GM21528 (cell line): Measurements from ENCODE around the gene GNG7.
"Not testable (repeated sequence)": the region's sequence is repeated elsewhere in the genome, so short reads cannot be mapped to it uniquely, and the experiment has no call there.

Experiments used
- ATAC-seq: cut with Tn5 transposase; IDR thresholded peaks from one replicate; pipeline ENCODE4 v1.9.1; 2021; ENCODE audit warnings: mild to moderate bottlenecking, moderate library complexity; ENCODE audit not compliant: unreplicated experiment, low FRiP score

Gene GNG7

DNA sequence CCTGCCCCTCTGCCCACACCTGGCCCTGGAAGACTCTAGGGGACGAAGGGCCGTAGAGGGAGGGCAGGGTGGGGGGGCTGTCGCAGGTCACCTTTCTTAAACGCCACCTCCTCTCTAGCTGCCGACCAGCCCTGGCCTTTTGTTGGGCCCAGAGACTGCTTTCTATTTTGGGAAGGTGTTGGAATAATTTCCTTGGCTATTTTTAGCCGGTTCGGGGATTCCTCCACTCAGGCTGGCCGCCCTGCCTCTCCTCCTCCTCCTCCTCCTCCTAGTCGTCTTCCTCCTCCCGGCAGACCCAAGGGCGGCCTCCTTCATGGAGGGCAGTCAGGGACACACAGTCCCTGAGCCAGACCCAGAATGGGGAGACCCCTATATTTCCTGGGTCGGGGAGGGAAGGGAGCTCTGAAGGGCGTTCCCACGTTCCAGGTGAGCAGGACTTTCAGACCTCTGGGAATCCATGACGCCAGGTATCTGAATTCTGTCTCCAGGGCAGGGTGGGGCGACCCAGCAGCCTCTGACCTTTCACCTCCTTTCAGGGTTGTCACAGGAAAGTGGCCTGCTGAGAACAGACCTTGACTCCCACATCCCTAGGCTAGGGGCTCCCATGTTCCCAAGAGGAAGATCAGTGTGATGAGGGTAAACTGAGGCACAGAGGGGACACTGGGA, 206.7 kb downstream of the GNG7 start:
- no peak for ATAC-seq

DNA sequence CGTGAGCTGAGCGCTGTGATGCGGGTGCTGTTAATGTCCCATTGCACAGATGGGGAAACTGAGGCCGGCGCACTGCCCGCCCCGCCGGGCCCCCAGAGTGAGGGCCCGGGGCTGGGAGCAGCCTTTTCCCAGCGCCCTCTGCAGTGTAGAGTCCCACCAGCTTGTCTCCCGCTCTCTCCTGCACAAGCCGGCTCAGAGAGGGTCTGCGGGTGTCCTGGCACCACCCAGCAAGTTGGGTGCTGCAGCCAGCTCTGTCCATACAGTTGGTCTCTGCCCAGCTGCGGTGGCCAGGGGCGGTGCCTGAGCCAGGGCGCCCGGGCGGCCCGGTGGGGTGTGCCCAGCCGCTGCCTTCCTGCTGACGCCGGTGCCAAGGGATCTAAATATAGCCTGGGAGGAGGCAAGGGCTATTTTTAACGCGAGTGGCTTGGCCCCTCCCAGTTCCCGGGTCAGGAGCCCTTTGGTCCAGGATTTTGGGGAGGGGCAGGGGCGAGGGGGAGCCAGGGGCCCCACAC, 207.3 kb downstream of the GNG7 start:
- ATAC-seq: no peak

DNA sequence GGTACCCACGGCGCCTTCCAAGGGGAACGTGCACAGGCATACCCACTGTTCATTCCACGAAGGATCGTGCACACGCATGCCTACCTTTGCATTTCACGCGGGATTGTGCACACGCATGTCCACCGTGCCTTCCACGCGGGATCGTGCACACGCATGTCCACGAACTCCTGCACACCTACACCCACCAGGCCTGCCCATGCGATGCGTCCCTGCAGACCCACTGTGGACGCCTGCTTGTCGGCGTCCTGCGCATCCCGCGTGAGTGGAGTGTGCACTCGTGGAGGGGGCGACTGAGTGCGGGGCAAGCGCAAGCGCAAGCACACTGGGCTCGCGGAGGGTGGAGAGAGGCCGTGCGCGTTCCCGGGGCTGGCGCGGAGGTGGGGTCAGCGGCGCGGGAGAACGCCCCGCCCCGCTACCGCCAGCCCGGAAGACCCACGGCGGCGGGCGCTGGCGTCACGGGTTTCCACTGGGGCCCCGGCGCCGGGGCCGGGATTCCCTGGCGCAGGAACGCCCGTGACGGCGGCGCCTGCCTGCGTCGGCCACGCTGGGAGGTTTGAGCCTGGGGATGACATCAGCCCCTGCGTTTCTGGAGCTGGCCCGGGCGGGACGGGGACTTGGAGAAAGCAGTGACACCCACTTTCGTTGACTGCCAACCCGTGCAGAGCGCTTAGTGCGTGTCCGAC, 207.9 kb downstream of the GNG7 start:
- ATAC-seq: no peak

DNA sequence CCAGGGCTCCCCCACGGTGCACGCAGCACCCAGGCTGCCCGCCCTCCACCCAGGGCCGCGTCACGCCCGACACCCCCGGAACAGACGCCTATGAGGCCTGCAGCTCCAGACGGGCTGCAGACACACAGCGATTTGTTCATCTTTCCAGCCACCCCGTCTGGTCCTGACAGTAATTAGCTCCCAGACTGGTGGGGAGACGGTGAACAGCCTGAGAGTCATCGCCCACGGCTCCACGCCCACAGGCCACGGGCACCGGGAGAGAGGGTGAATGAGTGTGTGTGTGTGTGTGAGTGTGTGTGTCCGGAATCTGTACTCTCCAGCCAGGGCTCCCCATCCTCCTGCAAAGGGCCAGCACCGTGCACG, 208.4 kb downstream of the GNG7 start:
- ATAC-seq: no peak

DNA sequence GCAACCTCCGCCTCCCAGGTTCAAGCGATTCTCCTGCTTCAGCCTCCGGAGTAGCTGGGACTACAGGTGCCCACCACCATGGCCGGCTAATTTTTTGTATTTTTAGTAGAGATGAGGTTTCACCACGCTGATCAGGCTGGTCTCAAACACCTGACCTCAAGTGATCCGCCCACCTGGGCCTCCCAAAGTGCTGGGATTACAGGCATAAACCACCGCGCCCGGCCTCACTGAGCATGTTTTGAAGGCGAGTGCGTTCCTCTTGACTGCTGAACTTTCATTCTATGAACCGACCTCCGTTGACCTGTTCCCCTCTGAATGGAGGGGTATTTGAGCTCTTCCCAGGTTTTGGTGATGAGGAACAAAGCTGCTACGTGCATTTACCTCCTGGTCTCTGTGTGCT, 209.0 kb downstream of the GNG7 start:
- not testable (repeated sequence) for ATAC-seq

DNA sequence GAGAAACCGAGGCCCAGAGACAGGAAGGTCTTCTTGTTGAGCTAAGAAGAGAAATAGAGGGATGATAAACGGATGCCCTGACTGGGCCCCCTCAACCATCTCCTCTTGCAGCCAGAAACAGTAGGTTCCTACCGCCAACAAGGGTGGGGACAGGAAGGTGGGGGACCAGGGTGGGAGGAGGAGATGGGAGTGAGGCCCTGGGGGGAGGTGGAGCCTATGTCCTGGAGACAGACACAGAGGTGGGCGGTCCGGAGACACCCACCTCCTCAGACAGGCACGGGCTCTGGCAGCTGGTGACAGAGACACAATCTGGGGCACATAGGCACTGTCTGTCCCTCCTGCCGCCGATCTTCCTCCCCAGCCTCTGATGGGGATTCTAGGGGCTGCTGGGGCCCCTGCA, 209.6 kb downstream of the GNG7 start:
- ATAC-seq: no peak

DNA sequence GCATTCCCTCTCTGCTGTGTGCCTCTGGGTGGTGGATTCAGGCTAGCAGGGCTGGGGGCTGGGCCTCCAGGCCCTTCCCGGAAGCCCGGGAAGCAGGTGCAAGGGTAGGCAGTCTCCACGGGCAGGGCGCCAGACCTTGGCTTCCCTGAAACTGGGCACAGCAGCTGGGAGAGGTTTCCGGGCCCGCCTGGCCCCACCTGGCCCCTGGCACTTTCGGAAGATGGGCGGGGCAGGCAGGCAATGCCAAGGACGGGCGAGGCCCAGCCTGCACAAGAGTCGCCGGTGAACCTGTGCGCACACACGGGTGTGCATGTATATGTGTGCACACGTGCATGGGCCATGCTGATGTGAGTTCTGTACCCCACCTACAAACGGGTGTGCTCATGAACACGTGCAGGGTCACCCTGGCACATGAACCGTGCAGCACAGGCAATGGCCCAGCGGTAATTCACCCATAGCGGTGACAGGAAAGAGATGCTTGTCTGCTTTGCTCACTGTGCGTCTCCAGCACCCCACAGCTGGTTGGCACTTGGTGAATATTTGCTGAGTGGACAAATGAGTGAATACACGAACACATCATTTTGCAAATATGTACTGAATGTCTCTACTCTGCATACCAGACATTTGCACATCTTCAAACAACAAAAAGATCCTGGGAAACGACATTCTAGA, 211.2 kb downstream of the GNG7 start:
- ATAC-seq: no peak

DNA sequence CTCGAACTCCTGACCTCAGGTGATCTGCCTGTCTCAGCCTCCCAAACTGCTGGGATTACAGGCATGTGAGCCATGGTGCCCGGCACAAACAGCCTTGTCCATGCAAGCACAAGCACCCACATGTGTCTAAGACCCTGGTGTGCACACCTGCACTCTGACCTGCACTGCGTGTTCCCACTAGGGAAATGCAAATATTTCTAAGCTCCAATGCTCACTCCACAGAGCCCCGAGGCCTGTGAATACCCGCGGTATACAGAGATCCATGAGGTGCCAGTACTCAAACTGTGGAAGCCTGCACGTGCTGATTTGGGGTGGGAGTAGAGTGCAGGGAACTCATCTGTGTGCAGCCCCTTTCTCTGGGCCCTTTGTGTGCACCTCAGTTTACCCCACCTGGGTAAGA, 211.8 kb downstream of the GNG7 start:
- no peak for ATAC-seq

DNA sequence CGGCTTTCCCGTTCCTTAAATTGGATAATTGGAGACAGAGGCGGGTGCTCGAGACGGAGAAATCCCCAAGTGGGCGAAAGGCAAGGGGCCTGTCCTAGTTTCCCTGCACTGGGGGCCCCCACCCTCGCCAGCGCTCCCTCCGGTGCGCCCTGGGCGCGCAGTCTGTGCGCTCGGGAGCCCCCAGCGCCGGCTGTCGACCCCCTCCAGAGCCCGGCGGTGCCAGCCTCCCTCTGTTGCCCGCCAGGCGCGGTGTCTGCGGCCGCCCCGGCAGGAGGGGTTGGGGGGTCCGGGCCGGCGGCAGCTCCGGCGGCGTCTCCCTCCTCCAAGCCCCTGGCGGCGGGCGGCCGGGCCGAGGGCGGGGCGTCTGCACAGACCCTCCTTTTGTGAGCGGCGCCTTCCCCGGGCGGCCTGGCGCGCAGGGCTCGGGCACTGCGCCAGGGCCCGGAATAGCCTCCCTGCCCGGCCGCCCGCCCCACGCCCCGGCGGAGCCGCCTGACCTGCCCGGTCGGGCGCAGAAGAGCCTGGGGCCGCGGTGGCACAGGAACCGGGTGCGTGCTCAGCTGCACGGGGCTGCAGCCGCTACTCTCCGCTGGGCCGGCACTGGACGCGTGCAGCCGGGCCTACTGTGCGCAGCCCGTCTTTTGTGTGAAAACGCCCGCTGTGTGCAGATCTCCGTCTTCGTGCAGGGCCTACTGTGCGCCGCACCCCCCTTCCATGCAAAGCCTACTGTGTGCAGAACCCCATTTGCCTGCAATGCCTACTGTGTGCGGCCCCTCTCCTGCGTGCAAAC, 213.4 kb downstream of the GNG7 start:
- no peak for ATAC-seq

DNA sequence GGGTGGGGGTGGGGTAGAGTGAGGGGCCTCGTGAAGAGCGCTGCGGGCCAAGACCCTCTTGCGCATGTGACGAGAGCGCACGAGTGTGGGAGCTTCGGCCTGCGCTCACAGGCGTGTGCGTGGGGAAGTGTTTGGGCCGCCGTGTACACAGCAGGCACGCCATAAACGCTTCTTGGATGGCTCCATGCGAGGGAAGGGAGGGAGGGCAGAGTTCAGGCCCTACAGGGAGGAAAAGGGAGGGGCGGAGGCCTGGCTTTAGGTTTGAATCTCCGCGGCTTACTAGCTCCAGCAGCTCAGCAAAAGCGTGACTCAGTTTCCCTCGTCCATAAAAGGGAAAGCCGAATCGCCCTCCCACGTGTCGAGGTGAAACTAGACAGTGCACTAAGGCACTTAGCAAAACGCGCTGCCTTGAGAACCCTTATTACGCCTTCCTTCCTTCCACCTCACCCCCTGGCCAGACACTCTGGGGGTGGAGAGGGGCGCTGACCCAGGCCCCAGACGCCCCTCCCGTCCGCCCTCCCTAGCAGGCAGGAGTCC, 214.0 kb downstream of the GNG7 start:
- ATAC-seq: no peak

DNA sequence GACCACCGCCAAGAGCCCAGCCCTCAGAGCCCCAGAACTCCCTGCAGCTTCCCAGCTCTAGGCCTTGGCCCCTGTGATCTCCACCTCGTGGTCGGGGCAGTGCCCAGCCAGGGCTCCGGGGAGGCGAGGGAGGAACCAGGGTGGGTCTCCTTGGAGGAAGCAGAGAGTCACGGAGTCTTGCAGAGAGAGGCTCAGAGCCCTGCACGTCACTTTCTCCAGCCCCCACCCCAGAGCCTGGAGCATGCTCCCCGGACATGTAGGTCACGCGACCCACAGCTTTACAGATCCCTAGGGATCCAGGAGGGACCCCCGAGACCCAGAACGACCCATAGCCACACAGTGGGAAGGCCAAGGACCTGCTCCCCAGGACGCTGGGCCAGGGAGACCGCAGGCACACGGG, 214.7 kb downstream of the GNG7 start:
- no peak for ATAC-seq

DNA sequence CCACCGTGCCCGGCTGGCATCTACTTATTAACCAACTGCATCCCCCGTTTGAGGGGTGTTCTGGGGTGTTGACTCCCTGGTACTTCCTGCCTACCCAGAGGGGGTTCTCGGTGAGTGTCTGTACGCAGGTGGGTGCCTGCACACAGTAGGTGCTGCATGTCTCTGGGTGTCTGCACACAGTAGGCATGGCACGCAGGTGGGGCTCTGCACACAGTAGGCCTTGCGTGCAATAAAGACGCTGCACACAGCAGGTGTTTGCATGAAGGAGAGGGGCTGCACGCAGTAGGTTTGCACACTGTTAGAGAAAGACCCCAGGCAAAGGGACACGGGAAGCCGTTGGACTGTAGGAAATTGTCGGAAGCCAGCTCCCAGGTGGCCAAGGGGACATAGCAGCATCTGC, 215.4 kb downstream of the GNG7 start:
- no peak for ATAC-seq

DNA sequence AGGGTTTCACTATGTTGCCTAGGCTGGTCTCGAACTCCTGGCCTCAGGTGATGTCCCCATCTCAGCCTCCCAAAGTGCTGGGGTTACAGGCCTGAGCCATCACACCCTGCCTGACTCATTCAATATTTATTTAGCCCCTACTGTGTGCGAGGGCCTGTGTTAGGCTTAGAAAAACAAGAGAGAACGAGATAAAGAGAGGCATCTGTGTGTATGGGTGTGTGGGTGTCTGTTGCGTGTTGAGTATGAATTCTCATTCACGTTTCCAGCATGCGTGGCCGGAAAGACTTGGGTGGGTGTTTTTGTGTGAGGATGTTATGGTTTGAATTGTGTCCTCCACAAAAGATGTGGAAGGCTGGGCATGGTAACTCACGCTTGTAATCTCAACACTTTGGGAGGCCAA, 217.1 kb downstream of the GNG7 start:
- no peak for ATAC-seq

DNA sequence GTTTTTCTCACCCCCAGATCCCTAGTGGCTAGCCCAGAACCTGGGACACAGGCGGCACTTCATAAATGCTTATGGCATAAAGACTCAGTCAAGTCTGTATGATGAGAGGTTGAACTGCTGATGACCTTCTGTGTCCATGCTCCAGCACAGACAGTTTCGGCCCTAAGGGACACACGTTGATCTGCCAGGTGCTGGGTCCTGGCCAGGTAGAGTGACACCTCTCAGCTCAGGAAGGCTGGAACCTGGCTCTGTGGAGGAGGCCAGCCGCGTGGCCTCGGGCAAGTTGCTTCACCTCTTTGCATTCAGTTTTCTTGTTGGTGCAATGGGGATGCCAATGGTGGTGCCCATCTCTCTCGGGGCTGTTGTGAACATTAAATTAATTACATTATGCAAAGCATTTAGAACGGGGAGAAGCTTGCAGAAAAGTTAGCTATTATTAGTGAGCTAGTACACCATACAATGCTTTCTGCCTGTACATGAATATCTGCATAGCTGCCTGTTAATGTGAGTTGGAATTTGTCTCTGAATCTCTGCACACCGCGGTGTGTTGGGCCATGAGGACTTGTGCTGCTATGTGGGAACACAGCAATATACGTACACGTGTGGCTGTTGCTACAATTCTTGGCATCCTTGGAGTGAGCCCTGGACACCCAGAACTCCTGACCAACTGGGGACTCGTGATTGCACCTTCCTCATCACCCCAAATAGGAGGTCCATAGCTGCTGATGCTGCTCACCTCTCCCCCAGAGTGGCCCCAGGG, 218.1 kb downstream of the GNG7 start:
- no peak for ATAC-seq

DNA sequence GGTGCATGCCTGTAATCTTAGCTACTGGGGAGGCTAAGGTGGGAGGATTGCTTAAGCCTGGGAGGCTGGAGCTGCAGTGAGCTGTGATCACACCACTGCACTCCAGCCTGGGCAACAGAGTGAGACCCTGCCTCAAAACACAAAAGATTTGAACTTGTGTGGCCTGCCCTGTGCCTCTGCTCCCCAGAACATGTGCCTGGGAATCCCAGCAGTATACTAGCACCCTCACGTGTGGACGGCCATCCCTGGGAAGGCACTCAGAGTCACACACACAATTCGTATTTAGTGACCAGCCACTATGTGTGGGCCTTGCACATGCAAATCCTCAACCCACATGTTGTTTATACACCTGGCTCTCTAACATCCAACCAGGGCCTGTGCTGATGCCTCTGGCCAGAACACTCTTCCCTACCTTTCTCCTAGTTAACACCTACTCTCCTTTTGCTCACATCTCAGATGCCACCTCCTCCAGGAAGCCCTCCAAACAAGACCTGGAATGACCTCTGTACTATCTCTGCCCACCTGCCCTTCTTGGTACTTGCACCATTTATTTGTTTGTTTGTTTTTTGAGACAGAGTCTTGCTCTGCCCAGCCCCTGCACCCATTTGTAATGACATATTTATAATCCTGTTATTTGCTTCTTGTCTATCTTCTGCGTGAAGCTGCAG, 218.9 kb downstream of the GNG7 start:
- ATAC-seq: no peak

DNA sequence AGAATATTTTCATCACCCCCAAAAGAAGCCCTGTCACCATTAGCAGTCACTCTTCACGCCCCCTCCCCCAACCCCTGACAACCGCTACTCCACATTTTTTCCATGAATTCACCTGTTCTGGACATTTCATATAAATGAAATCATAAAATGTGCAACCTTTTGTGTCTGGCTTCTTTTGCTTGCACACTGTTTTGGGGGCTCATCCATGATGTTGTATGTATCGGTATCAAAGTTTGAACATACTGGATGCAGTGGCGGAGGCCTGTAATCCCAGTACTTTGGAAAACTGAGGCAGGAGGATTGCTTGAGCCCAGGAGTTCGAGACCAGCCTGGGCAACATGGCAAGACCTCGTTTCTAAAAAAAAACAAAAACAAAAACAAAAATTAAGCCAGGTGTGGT, 219.4 kb downstream of the GNG7 start:
- ATAC-seq: no peak

DNA sequence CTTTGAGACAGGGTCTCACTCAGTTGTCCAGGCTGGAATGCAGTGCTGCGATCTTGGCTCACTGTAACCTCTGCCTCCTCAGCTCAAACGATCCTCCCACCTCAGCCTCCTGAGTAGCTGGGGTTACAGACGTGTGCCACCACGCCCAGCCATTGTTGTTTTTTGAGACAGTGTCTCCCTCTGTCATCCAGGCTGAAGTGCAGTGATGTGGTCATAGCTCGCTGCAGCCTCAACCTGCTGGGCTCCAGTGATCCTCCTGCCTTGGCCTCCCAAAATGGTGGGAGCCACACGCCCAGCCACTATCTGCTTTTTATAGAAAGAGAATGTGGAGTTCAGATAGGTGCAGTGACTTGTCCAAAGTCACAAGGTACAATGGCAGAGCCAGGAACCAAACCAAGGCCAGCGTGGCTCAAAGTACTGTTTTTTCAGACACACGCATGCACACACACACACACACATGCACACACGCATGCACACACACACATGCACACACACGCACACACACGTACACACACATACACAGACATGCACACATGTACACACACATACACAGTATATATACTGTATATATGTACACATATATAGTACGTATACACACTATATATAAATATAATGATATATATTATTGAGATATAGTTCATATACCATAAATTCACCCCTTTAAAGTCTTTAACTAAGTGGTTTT, 220.0 kb downstream of the GNG7 start:
- ATAC-seq: no peak

DNA sequence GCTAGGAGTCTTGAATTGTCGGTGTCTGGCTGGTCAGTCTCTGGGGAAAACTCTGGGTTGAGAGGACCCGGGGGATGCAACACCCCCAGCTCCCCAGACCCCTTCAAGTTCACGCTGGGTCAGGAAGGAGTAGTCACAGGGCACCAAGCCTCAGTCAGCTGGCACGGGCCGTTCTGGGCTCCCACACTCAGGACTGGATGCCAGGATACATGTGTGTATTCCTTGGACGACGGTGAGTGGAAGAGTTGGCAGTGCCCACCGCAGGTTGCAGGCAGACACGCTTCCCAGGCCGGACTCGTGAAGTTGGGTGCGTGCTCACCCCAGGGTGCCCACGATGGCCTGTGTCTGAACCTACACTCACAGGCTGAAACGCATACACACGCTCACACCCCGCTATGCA, 221.0 kb downstream of the GNG7 start:
- no peak for ATAC-seq
